Measurements from ENCODE around the gene PRDX5.
"Not testable (repeated sequence)": the region's sequence is repeated elsewhere in the genome, so short reads cannot be mapped to it uniquely, and the experiment has no call there.

The PRDX5 gene

GRCh38 chr11:64306563-64306875 is 11.4 kb upstream of the PRDX5 start:
- no peak for DNase-seq

GRCh38 chr11:64306876-64307622 is 10.9 kb upstream of the PRDX5 start:
- DNase-seq: no peak

GRCh38 chr11:64307795-64308194 is 10.1 kb upstream of the PRDX5 start:
- not testable (repeated sequence) for DNase-seq

GRCh38 chr11:64312947-64313346 is 5.0 kb upstream of the PRDX5 start:
- no peak for DNase-seq

DNA sequence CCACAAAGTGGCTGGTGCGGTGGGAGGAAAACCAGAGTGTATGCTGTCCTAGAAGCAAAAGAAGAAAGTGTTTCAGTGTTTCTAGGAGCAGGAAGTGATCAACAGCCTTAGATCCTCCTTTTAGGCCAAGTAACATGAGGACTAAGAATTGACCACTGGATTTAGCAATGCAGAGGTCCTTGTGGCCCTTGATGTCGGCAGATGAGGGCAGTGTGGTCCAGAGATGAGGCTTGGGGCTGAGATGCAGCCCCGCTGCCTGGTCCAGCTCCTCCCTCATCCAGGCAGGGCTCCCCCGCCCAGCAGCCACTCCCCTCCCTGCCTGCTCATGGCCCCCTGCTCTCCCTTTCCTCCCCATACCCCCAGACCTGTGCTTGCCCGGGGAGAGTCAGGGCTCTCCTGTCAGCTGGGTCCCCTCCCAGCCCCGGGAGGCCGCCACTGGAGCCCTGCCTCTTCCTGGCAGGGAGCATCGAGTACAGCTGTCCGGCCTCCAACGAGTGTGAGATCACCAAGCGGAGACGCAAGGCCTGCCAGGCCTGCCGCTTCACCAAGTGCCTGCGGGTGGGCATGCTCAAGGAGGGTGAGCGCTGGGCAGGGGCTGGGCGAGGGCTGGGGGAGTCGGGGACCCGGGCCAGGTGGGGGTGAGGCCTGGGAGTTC is 4.3 kb upstream of the PRDX5 start:
- no peak for DNase-seq

GRCh38 chr11:64314146-64314804 is 3.6 kb upstream of the PRDX5 start:
- no peak for DNase-seq

GRCh38 chr11:64314805-64315561 is 2.9 kb upstream of the PRDX5 start:
- no peak for DNase-seq

DNA sequence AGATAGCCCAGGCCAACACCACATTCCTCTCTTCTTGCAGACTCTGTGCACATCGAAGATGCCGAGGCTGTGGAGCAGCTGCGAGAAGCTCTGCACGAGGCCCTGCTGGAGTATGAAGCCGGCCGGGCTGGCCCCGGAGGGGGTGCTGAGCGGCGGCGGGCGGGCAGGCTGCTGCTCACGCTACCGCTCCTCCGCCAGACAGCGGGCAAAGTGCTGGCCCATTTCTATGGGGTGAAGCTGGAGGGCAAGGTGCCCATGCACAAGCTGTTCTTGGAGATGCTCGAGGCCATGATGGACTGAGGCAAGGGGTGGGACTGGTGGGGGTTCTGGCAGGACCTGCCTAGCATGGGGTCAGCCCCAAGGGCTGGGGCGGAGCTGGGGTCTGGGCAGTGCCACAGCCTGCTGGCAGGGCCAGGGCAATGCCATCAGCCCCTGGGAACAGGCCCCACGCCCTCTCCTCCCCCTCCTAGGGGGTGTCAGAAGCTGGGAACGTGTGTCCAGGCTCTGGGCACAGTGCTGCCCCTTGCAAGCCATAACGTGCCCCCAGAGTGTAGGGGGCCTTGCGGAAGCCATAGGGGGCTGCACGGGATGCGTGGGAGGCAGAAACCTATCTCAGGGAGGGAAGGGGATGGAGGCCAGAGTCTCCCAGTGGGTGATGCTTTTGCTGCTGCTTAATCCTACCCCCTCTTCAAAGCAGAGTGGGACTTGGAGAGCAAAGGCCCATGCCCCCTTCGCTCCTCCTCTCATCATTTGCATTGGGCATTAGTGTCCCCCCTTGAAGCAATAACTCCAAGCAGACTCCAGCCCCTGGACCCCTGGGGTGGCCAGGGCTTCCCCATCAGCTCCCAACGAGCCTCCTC is 2.0 kb upstream of the PRDX5 start:
- DNase-seq: not testable (repeated sequence)

DNA sequence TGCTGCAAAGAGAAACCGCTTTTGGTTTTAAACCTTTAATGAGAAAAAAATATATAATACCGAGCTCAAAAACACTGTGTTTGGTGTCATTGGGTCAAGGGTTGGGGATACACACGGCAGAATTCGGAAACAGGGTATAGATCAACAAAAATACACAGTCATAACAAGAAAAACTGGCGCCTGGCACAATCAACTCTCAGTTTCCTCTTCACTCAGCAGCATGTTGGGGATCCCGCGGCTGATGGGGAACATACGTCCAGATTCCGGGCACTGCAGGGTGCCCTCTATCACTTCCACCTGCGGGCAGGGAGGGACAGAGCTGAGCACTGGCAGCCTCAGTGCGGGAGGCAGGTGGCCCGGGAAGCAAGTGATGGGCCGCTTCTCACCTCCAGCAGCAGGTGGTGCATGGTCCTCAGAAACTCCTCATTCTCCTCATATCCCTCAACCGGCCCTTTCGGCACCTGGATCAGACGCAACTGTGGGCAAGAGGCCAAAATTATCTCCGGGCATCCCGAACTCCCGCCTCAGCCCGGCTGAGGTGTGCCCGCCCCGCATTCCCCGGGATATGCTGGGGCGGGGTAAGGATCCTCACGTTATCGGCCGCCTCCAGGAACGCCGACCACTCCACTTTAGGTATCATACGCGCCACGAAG is 1.1 kb upstream of the PRDX5 start:
- DNase-seq: no peak

GRCh38 chr11:64317325-64317960 is 478 bp upstream of the PRDX5 start, which contains the start of gene TRMT112:
TRMT112 (minus strand) TSS chr11:64317559; CDS start chr11:64317526, 33 bp downstream.
- peak; percentile 90 for DNase-seq

DNA sequence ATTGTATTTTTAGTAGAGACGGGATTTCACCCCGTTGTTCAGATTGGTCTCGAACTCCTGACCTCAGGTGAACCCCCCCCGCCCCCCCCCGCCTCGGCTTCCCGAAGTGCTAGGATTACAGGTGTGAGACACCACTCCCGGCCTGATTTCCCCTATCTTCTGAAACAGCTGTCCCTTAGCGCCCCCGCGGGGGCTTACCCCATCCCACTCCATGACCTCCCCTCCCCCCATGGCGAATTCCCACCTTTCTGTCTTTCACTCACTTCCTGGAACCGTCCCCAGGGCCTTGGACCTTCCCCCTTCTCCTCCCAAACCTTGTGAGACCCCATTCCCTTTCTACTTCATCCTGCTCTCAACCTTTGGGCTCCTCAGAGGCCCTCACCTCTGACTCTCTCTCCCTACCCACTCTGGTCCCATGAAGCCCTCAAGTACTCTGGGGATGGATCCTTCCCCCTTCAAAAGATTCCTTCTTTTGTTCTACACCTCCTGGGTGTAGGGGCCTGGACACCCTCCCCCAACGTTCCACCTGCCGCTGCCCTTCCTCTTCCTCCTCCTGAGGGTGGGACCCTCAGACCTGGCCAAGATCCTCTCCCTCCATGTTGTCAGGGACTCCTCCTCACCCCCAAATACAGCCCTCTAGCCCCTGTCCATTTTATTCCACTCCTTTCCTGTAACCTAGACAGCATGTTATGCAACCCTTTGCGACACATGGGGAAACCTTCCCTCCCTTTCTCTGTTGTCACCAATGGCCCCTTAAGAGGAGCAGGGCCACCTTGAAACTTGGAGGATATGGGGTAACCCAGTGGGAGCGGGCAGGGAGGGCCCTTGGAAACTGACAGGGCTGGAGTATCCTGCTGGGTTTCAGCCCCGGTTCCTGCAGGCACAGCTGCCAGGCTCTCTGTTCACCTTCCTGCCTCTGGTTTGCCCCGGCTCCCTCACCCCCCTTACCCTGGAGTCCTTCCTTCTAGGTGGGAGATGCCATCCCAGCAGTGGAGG is 1.1 kb downstream of the PRDX5 start:
- DNase-seq: no peak

DNA sequence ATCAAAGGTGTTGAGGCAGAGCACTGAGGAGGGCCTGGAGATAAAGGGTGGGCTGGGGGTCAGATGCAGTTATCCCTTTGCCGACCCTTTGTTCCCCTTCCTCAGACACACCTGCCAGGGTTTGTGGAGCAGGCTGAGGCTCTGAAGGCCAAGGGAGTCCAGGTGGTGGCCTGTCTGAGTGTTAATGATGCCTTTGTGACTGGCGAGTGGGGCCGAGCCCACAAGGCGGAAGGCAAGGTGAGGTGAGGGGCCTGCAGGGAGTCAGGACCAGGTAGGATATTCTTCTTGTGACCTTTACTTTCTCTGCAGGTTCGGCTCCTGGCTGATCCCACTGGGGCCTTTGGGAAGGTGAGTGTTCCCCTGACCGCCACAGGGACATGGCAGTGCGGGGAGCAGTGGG is 2.6 kb downstream of the PRDX5 start:
- no peak for DNase-seq

DNA sequence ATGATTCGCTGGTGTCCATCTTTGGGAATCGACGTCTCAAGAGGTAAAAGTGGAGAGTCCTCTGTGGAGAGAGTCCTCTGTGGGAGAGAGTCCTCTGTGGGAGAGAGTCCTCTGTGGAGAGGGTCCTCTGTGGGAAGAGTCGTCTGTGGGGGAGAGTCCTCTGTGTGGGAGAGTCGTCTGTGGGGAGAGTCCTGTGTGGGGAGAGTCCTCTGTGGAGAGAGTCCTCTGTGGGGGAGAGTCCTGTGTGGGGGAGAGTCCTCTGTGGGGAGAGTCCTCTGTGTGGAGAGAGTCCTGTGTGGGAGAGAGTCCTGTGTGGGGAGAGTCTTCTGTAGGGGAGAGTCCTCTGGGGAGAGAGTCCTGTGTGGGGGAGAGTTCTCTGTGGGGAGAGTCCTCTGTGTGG is 3.1 kb downstream of the PRDX5 start:
- DNase-seq: no peak

DNA sequence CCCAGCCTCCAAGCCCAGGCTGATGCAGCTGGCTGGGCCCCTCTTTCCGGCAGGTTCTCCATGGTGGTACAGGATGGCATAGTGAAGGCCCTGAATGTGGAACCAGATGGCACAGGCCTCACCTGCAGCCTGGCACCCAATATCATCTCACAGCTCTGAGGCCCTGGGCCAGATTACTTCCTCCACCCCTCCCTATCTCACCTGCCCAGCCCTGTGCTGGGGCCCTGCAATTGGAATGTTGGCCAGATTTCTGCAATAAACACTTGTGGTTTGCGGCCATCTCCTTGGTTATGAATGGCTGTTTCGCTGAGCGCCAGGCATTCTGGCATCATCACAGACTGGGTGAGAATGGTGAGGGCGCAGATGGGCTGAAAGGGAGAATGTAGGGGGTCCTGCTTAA is 3.6 kb downstream of the PRDX5 start:
- DNase-seq: no peak

DNA sequence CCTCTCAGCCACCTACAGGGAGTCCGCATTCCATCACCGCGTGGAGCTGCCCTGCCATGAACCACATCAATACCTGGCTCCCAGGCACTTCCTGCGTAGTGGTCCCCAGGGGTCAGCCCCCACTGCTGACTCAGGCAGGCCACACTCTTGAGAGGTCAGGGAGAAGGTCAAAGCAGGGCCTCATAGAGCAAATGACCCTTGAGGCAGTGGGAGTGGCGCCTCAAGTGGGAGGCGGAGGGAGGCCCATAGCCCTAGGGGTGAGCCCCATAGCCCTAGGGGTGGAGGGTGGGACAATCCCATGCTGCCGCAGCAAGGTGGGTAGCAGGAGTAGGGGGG is 5.0 kb downstream of the PRDX5 start:
- DNase-seq: no peak

GRCh38 chr11:64323373-64323772 is 5.5 kb downstream of the PRDX5 start:
- no peak for DNase-seq

DNA sequence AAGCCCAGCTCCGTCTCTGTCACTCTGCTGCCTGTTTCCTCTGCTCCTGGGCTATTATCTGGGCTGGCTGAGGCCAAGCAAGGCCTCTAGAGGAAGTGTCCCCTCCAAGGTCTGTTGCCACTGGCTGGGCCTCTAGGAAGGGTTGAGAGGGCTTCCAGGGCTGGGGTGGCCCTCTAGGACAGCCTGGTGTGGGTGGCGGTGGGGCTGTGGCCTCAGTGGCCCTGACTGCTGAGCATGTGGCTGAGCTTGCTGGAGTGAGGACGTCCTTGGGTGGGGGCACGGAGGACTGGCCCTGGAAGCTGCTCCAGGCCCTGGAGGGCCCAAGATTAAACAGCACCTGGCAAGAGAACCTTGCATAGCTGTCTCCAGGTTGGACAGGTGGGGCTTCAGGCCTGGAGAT is 6.1 kb downstream of the PRDX5 start:
- DNase-seq: not testable (repeated sequence)

DNA sequence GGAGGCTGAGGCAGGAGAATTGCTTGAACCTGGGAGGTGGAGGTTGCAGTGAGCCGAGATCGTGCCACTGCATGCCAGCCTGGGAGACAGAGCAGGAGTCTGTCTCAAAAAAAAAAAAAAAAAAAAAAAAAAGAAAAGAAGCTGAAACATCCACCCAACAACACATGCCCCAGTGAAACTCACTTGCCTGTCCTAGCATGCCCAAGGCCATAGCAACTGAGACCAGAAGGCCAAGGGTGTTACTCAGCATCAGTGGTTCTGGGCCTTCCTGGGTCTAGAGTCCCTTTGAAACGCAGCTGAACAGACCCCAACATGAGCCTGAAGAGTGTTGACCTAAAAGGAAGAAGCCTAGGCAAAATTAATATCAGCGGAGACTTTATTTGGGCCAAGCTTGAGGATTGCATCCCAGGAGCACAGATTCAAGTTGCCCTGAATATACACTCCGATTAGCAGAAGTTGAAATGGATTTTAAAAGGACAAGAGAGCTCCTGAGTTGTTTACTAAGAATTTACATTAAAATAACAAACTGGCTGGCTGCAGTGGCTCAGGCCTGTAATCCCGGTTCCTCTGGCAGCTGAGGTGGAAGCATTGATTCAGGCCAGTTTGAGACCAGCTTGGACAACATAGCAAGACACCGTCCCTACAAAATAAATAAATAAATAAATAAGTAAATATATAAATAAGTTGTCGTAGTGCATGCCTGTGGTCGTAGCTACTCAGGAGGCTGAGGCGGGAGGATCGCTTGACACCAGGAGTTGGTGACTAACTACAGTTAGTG is 7.0 kb downstream of the PRDX5 start:
- no peak for DNase-seq

- DNase-seq: no peak
These were observed 9.5 kb downstream of the PRDX5 start for GRCh38 chr11:64327375-64327774.

Data from NCI-H1436 treated with DMSO at 0.1 percent for 48 hours (cell line).